A549 (cell line): ENCODE data around the gene HSDL2. TPM values are rescaled to one million over a fixed set of nuclear protein-coding genes. Genes with fewer than 3 reads are reported as not detected.

Experiments
- ATAC-seq, 2 experiments: fragments of 200-7000 bp in 1 of 2; fragments of >200 bp in 1 of 2; cut with Nextera tagmentation in 1 of 2; cut with Tn5 transposase in 1 of 2; 3 replicates each; pipeline versions ENCODE4 v1.8.0 to v1.9.1; 2018 to 2020; ENCODE audit warnings: mild to moderate bottlenecking in 1 of 2, moderate library complexity in 1 of 2
- CTCF ChIA-PET: fragments of 300-600 bp; sonication (Branson Sonifier 250); formaldehyde crosslinking; extraction: SDS; loops from one replicate; lab custom pipeline; 2021; ENCODE audit warnings: antibody characterized with exemption, inconsistent platforms; lab: Yijun Ruan, JAX
- POLR2A ChIA-PET: fragments of 350-600 bp; formaldehyde crosslinking; extraction: SDS; loops from one replicate; lab custom pipeline; 2021; ENCODE audit warnings: antibody characterized with exemption, inconsistent platforms; lab: Yijun Ruan, JAX
- DNase-seq, 2 experiments: peaks; one replicate each; pipeline versions ENCODE4 v3.0.0 to v3.0.0-alpha.2; 2011 to 2016; ENCODE audit warnings: low read depth in 1 of 2, low spot score in 1 of 2
- FAIRE-seq: peaks from 2 replicates; lab custom pipeline; 2011; peaks lifted over from hg19 to GRCh38; lab: Jason Lieb, UNC
- H3K27ac ChIP-seq, 2 experiments: fragments of >200 bp; sonication (Bioruptor Twin); formaldehyde crosslinking; 3 replicates each; pipeline ENCODE4 v1.5.1; 2016 to 2017
- H3K4me1 ChIP-seq: fragments of >200 bp; sonication (Bioruptor Twin); formaldehyde crosslinking; 3 replicates; pipeline ENCODE4 v1.6.1; 2016
- H3K4me2 ChIP-seq: fragments of >200 bp; sonication (Bioruptor Twin); formaldehyde crosslinking; 3 replicates; pipeline ENCODE4 v1.6.1; 2016
- H3K4me3 ChIP-seq: fragments of >200 bp; sonication (Bioruptor Twin); formaldehyde crosslinking; 3 replicates; pipeline ENCODE4 v1.5.1; 2016
- H3K9me3 ChIP-seq: fragments of >200 bp; sonication (Bioruptor Twin); formaldehyde crosslinking; 3 replicates; pipeline ENCODE4 v1.6.1; 2016
- CEBPB ChIP-seq, 2 experiments: fragments of >200 bp in 1 of 2; sonication (Bioruptor Twin) in 1 of 2; formaldehyde crosslinking in 1 of 2; IDR thresholded peaks; 2 replicates each; pipeline ENCODE4 v1.6.1; 2012 to 2016
- CTCF ChIP-seq: fragments of >200 bp; sonication (Bioruptor Twin); formaldehyde crosslinking; IDR thresholded peaks from 3 replicates; pipeline ENCODE4 v1.5.1; 2016
- EHF ChIP-seq: fragments of 250-450 bp; sonication (Bioruptor Pico); IDR thresholded peaks from 2 replicates; pipeline ENCODE4 v1.5.0; 2020; ENCODE audit warnings: mild to moderate bottlenecking
- EHMT2 ChIP-seq: fragments of 200-600 bp; sonication (generic); IDR thresholded peaks from 2 replicates; pipeline ENCODE4 v1.6.1; 2016; ENCODE audit warnings: antibody characterized with exemption, low read depth, mild to moderate bottlenecking, moderate library complexity
- ELK1 ChIP-seq: fragments of 150-350 bp; IDR thresholded peaks from 2 replicates; pipeline ENCODE4 v1.6.1; 2014; ENCODE audit warnings: low read depth, mild to moderate bottlenecking, low read length
- ESRRA ChIP-seq: fragments of 150-350 bp; IDR thresholded peaks from 2 replicates; pipeline ENCODE4 v1.6.1; 2014; ENCODE audit warnings: mild to moderate bottlenecking, low read length, borderline replicate concordance
- FOSL2 ChIP-seq, 2 experiments: fragments of 450-650 bp in 1 of 2; fragments of >200 bp in 1 of 2; sonication (Bioruptor Twin) in 1 of 2; formaldehyde crosslinking; IDR thresholded peaks; 2 replicates each; pipeline versions ENCODE4 v1.5.0 to v1.6.1; 2016 to 2020; ENCODE audit warnings: mild to moderate bottlenecking in 1 of 2, moderate library complexity in 1 of 2
- GATA3 ChIP-seq: IDR thresholded peaks from 2 replicates; pipeline ENCODE4 v1.6.1; 2012; ENCODE audit warnings: borderline replicate concordance
- HOXA7 ChIP-seq: fragments of 250-450 bp; sonication (Bioruptor Pico); IDR thresholded peaks from 2 replicates; pipeline ENCODE4 v1.5.0; 2020; ENCODE audit warnings: mild to moderate bottlenecking, moderate library complexity
- JUN ChIP-seq, 2 experiments: fragments of >200 bp; sonication (Bioruptor Twin); formaldehyde crosslinking; IDR thresholded peaks; 2 replicates in 1 of 2; 3 replicates in 1 of 2; pipeline ENCODE4 v1.6.1; 2016 to 2017
- JUNB ChIP-seq: fragments of >200 bp; sonication (Bioruptor Twin); formaldehyde crosslinking; IDR thresholded peaks from 2 replicates; pipeline ENCODE4 v1.6.1; 2016
- MAX ChIP-seq: IDR thresholded peaks from 2 replicates; pipeline ENCODE4 v1.6.1; 2012
- MYC ChIP-seq: IDR thresholded peaks from 2 replicates; pipeline ENCODE4 v1.6.1; 2012; ENCODE audit warnings: mild to moderate bottlenecking, inconsistent platforms, low read length, improper control_type of control experiment, borderline replicate concordance
- NFE2L2 ChIP-seq: fragments of 150-350 bp; conservative IDR thresholded peaks from 2 replicates; pipeline ENCODE4 v1.6.1; 2014; ENCODE audit warnings: low read length
- RAD21 ChIP-seq, 2 experiments: fragments of >200 bp in 1 of 2; sonication (Bioruptor Twin) in 1 of 2; formaldehyde crosslinking in 1 of 2; IDR thresholded peaks in 1 of 2; conservative IDR thresholded peaks in 1 of 2; 2 replicates in 1 of 2; 3 replicates in 1 of 2; pipeline ENCODE4 v1.6.1; 2012 to 2018; ENCODE audit warnings: inconsistent platforms in 1 of 2
- RCOR1 ChIP-seq: fragments of 150-350 bp; IDR thresholded peaks from 2 replicates; pipeline ENCODE4 v1.6.1; 2014; ENCODE audit warnings: antibody characterized with exemption, low read length, low read depth
- REST ChIP-seq: fragments of 200-600 bp; sonication (generic); IDR thresholded peaks from 2 replicates; pipeline ENCODE4 v1.6.1; 2016; ENCODE audit warnings: antibody characterized with exemption, mild to moderate bottlenecking, moderate library complexity
- SMC3 ChIP-seq: fragments of >200 bp; sonication (Bioruptor Twin); formaldehyde crosslinking; IDR thresholded peaks from 3 replicates; pipeline ENCODE4 v1.6.1; 2018; ENCODE audit warnings: inconsistent platforms
- USF2 ChIP-seq: fragments of 450-650 bp; IDR thresholded peaks from 2 replicates; pipeline ENCODE4 v1.6.1; 2014; ENCODE audit warnings: antibody characterized with exemption
- ZFP36 ChIP-seq: fragments of 450-650 bp; IDR thresholded peaks from 2 replicates; pipeline ENCODE4 v1.6.1; 2014; ENCODE audit warnings: borderline replicate concordance; ENCODE audit not compliant: partially characterized antibody
- ZSCAN20 ChIP-seq: fragments of 250-450 bp; sonication (Bioruptor Pico); IDR thresholded peaks from 2 replicates; pipeline ENCODE4 v1.8.0; 2022; ENCODE audit warnings: mild to moderate bottlenecking, moderate library complexity
- WGBS: methylation state at CpG from one replicate; pipeline ENCODE4 v1.1.6; 2017; ENCODE audit errors: missing lambda C conversion rate; 5-methylcytosine and 5-hydroxymethylcytosine counted together
- polyA plus RNA-seq, 4 experiments: library from polyadenylated mRNA; depleted of rRNA in 3 of 4; stranded (reverse); fragments of >200 nt; fragmentation: RNase III in 1 of 4; extraction: RNeasy Plus Mini Kit Qiagen cat#74134 plus additional on column Dnase treatment in 1 of 4; gene quantifications; 2 replicates in 3 of 4; 3 replicates in 1 of 4; pipeline ENCODE4 v1.2.3, GENCODE V29; 2011 to 2017

The HSDL2 gene
- polyA plus RNA-seq, 2 of the 4 experiments (the other 2 are of a cell fraction), result 47.4 to 47.7 TPM

- FAIRE-seq, result no peak
- ATAC-seq, result peak in 1 of 2 experiments; percentile 43; a peak in 2 of 6 replicates
- DNase-seq, result no peak
- 65% methylated on average over 5 of the region's 5 CpGs for WGBS
- Histone ChIP-seq H3K27ac (peak overlapping the region; percentile 0 to 74; a peak in 4 of 6 replicates), H3K4me3 (no peak overlapping the region), H3K9me3 (peaks cover 4% of the 10 kb centered on the region; the same call in 1 of the 3 replicates), H3K4me1 (peaks cover 13% of the 10 kb centered on the region), H3K4me2 (peak overlapping the region; percentile 22)
- CTCF ChIA-PET, result interaction anchor here (0.6 to 5.7 kb wide), 25 partner anchors 9 to 1228 kb away, joined by 3 to 64 read pairs (median 10); partner anchors contain the start of genes HSDL2 and PTBP3
- TF ChIP-seq FOSL2 (IDR thresholded peaks at IDR 0.05), result no peak
- 0 out of 2 replicates have a peak, but pooled peaks have one; percentile 18 for TF ChIP-seq FOSL2 (CRISPR knock-in tag; IDR thresholded peaks at IDR 0.05)
- no peak for TF ChIP-seq ZSCAN20 (CRISPR knock-in tag)
- peak; percentile 30; the same call in 1 of the 2 replicates for TF ChIP-seq NFE2L2
- no peak for TF ChIP-seq ZFP36
- no peak for TF ChIP-seq HOXA7 (CRISPR knock-in tag)
- TF ChIP-seq GATA3, result no peak
- TF ChIP-seq ESRRA, result no peak
- POLR2A ChIA-PET, result interaction anchor here (0.6 to 1.8 kb wide), 3 partner anchors 20 to 27 kb away, joined by 3 to 5 read pairs (median 4); partner anchors contain the start of genes HSDL2 and PTBP3
Measured at GRCh38 chr9:112360047-112360804, 19.7 kb upstream of the HSDL2 start.

- 13% methylated on average over 4 of the region's 4 CpGs for WGBS
- ATAC-seq (peak; percentile 59 to 75; a peak in 4 of 6 replicates), DNase-seq (peak in 1 of 2 experiments; percentile 60), FAIRE-seq (peak; percentile 63)
- H3K4me2 ChIP-seq, result peak overlapping the region; percentile 45; the same call in 2 of the 3 replicates
- no peak overlapping the region for H3K27ac ChIP-seq
- ChIA-PET POLR2A (interaction anchor here (1.5 kb wide), 1 partner anchor 18 kb away, joined by 4 read pairs; the partner anchor contains the start of gene HSDL2), CTCF (interaction anchor here (0.6 to 5.7 kb wide), 53 partner anchors 10 to 698 kb away, joined by 3 to 64 read pairs (median 4); partner anchors contain the start of genes HSDL2 and PTBP3)
- peaks cover 13% of the 10 kb centered on the region for H3K4me1 ChIP-seq
- H3K4me3 ChIP-seq, result no peak overlapping the region
- TF ChIP-seq RAD21 (conservative IDR thresholded peaks at IDR 0.05 in 1 of 2, IDR thresholded peaks at IDR 0.05 in 1 of 2) (peak; percentile 77 to 85), SMC3 (peak; percentile 86), EHMT2 (no peak), MYC (no peak), GATA3 (no peak), EHF (CRISPR knock-in tag) (no peak), CEBPB (IDR thresholded peaks at IDR 0.05) (no peak), MAX (no peak), JUN (IDR thresholded peaks at IDR 0.05) (no peak), REST (no peak), ZSCAN20 (CRISPR knock-in tag) (no peak), USF2 (no peak), JUNB (no peak), CTCF (peak; percentile 67), ELK1 (no peak), RCOR1 (no peak)
- H3K9me3 ChIP-seq, result peaks cover 6% of the 10 kb centered on the region; the same call in 1 of the 3 replicates
Measured at GRCh38 chr9:112361601-112362000, 18.3 kb upstream of the HSDL2 start.
